H9 (cell line): ENCODE data around the gene FADS2. TPM values are rescaled to one million over a fixed set of nuclear protein-coding genes. Genes with fewer than 3 reads are reported as not detected.

Experiments
- DNase-seq: peaks from one replicate; pipeline ENCODE4 v3.0.0-alpha.2; 2017
- H2AFZ ChIP-seq: one replicate; pipeline ENCODE4 v1.6.1; 2013; ENCODE audit warnings: mild to moderate bottlenecking, low read length, control low read depth, moderate library complexity
- H2AK5ac ChIP-seq: 2 replicates; pipeline ENCODE4 v1.6.1; 2013; ENCODE audit warnings: low read length, control low read depth, mixed read lengths; ENCODE audit not compliant: insufficient read length
- H2BK120ac ChIP-seq: one replicate; pipeline ENCODE4 v1.6.1; 2013; ENCODE audit warnings: low read depth, mild to moderate bottlenecking, low read length, control low read depth, inconsistent platforms; ENCODE audit not compliant: poor library complexity, severe bottlenecking
- H2BK12ac ChIP-seq: 2 replicates; pipeline ENCODE4 v1.6.1; 2013; ENCODE audit warnings: low read length, control low read depth, mixed read lengths, low read depth; ENCODE audit not compliant: insufficient read length
- H2BK15ac ChIP-seq: 2 replicates; pipeline ENCODE4 v1.6.1; 2013; ENCODE audit warnings: low read depth, low read length, control low read depth
- H2BK20ac ChIP-seq: one replicate; pipeline ENCODE4 v1.6.1; 2013; ENCODE audit warnings: low read depth, mild to moderate bottlenecking, low read length, control low read depth, inconsistent platforms; ENCODE audit not compliant: poor library complexity, severe bottlenecking
- H2BK5ac ChIP-seq: 2 replicates; pipeline ENCODE4 v1.6.1; 2013; ENCODE audit warnings: low read length, control low read depth, mixed read lengths; ENCODE audit not compliant: insufficient read length
- H3K14ac ChIP-seq: 2 replicates; pipeline ENCODE4 v1.6.1; 2013; ENCODE audit warnings: low read length, control low read depth; ENCODE audit not compliant: insufficient read depth
- H3K18ac ChIP-seq: 2 replicates; pipeline ENCODE4 v1.6.1; 2013; ENCODE audit warnings: low read depth, mild to moderate bottlenecking, mixed read lengths, low read length, control low read depth; ENCODE audit not compliant: insufficient read length
- H3K23ac ChIP-seq: 2 replicates; pipeline ENCODE4 v1.6.1; 2013; ENCODE audit warnings: low read length, control low read depth, mixed read lengths, low read depth; ENCODE audit not compliant: insufficient read length
- H3K23me2 ChIP-seq: 2 replicates; pipeline ENCODE4 v1.6.1; 2013; ENCODE audit warnings: low read depth, mild to moderate bottlenecking, mixed read lengths, low read length, control low read depth; ENCODE audit not compliant: insufficient read length, poor library complexity, severe bottlenecking
- H3K27ac ChIP-seq: 2 replicates; pipeline ENCODE4 v1.5.1; 2013; ENCODE audit warnings: low read length, control low read depth, mixed read lengths, low read depth; ENCODE audit not compliant: insufficient read length
- H3K27me3 ChIP-seq: 2 replicates; pipeline ENCODE4 v1.6.1; 2013; ENCODE audit warnings: low read length, control low read depth, inconsistent platforms; ENCODE audit not compliant: insufficient read depth
- H3K4ac ChIP-seq: 2 replicates; pipeline ENCODE4 v1.6.1; 2013; ENCODE audit warnings: low read depth, mild to moderate bottlenecking, control low read depth, inconsistent platforms, low read length, moderate library complexity
- H3K4me1 ChIP-seq: 2 replicates; pipeline ENCODE4 v1.6.1; 2013; ENCODE audit warnings: low read length, control low read depth, inconsistent platforms; ENCODE audit not compliant: insufficient read depth
- H3K4me2 ChIP-seq: 2 replicates; pipeline ENCODE4 v1.6.1; 2013; ENCODE audit warnings: low read length, control low read depth, mixed read lengths; ENCODE audit not compliant: insufficient read length, insufficient read depth
- H3K56ac ChIP-seq: 2 replicates; pipeline ENCODE4 v1.6.1; 2013; ENCODE audit warnings: low read depth, mild to moderate bottlenecking, mixed read lengths, low read length, control low read depth; ENCODE audit not compliant: insufficient read length
- H3K79me1 ChIP-seq: 2 replicates; pipeline ENCODE4 v1.6.1; 2013; ENCODE audit warnings: low read depth, mild to moderate bottlenecking, moderate library complexity, low read length, control low read depth, inconsistent platforms; ENCODE audit not compliant: insufficient read depth, poor library complexity, severe bottlenecking
- H3K79me2 ChIP-seq: 2 replicates; pipeline ENCODE4 v1.6.1; 2013; ENCODE audit warnings: low read length, control low read depth, inconsistent platforms; ENCODE audit not compliant: insufficient read depth
- H3K9ac ChIP-seq: 2 replicates; pipeline ENCODE4 v1.6.1; 2013; ENCODE audit warnings: low read length, control low read depth, mixed read lengths; ENCODE audit not compliant: insufficient read length; ENCODE audit errors: extremely low read depth
- H3K9me3 ChIP-seq: one replicate; pipeline ENCODE4 v1.6.1; 2013; ENCODE audit warnings: low read depth, low read length, inconsistent platforms; ENCODE audit not compliant: control insufficient read depth
- H3T11ph ChIP-seq: one replicate; pipeline ENCODE4 v1.6.1; 2013; ENCODE audit warnings: mild to moderate bottlenecking, low read length, control low read depth, inconsistent platforms
- H4K20me1 ChIP-seq: one replicate; pipeline ENCODE4 v1.6.1; 2013; ENCODE audit not compliant: control insufficient read depth, insufficient read length, insufficient read depth
- H4K5ac ChIP-seq: 2 replicates; pipeline ENCODE4 v1.6.1; 2013; ENCODE audit warnings: low read depth, mild to moderate bottlenecking, mixed read lengths, low read length, control low read depth; ENCODE audit not compliant: insufficient read length
- H4K8ac ChIP-seq: replicated peaks from 2 replicates; pipeline ENCODE4 v1.6.1; 2013; ENCODE audit warnings: low read length, control low read depth, mixed read lengths, low read depth; ENCODE audit not compliant: insufficient read length
- H4K91ac ChIP-seq: 2 replicates; pipeline ENCODE4 v1.6.1; 2013; ENCODE audit warnings: low read depth, mild to moderate bottlenecking, moderate library complexity, mixed read lengths, low read length, control low read depth; ENCODE audit not compliant: insufficient read length
- H3K27ac Mint-ChIP-seq, 3 experiments: 2 replicates in 2 of 3; 3 replicates in 1 of 3; pipeline ENCODE4 v1.8.0; 2020 to 2021; ENCODE audit warnings: mixed read lengths in 3 of 3, mild to moderate bottlenecking in 1 of 3, moderate library complexity in 1 of 3
- H3K27me3 Mint-ChIP-seq: 2 replicates; pipeline ENCODE4 v1.8.0; 2021; ENCODE audit warnings: low read depth, mild to moderate bottlenecking, moderate library complexity, mixed read lengths
- H3K36me3 Mint-ChIP-seq, 3 experiments: 2 replicates in 2 of 3; 3 replicates in 1 of 3; pipeline ENCODE4 v1.8.0; 2020 to 2021; ENCODE audit warnings: low read depth in 3 of 3, mixed read lengths in 3 of 3; ENCODE audit not compliant: insufficient read depth in 1 of 3
- H3K4me1 Mint-ChIP-seq, 2 experiments: 2 replicates each; pipeline ENCODE4 v1.8.0; 2020; ENCODE audit warnings: mixed read lengths in 2 of 2
- H3K4me3 Mint-ChIP-seq, 2 experiments: 2 replicates in 1 of 2; 3 replicates in 1 of 2; pipeline ENCODE4 v1.8.0; 2020 to 2021; ENCODE audit warnings: mild to moderate bottlenecking in 2 of 2, mixed read lengths in 2 of 2, moderate library complexity in 1 of 2
- H3K9me3 Mint-ChIP-seq, 2 experiments: 2 replicates in 1 of 2; 3 replicates in 1 of 2; pipeline ENCODE4 v1.8.0; 2020; ENCODE audit warnings: mild to moderate bottlenecking in 2 of 2, mixed read lengths in 2 of 2, moderate library complexity in 1 of 2
- CTCF ChIP-seq: fragments of 200-600 bp; sonication (generic); conservative IDR thresholded peaks from 3 replicates; pipeline ENCODE4 v1.8.0; 2021; ENCODE audit warnings: antibody characterized with exemption, mild to moderate bottlenecking
- WGBS: extraction: QIAGEN DNeasy Blood & Tissue Kit; methylation state at CpG from one replicate; pipeline ENCODE4 v1.1.7; 2013; ENCODE audit warnings: missing lambda C conversion rate, low lambda C conversion rate, mixed read lengths; ENCODE audit not compliant: insufficient read length; ENCODE audit errors: extremely low coverage; 5-methylcytosine and 5-hydroxymethylcytosine counted together
- total RNA-seq: library from RNA; stranded (reverse); gene quantifications from 2 replicates; pipeline ENCODE4 v1.2.1, GENCODE V29; 2021

FADS2 gene
- total RNA-seq, 1 experiment from 2014 or later = 322 TPM

DNA sequence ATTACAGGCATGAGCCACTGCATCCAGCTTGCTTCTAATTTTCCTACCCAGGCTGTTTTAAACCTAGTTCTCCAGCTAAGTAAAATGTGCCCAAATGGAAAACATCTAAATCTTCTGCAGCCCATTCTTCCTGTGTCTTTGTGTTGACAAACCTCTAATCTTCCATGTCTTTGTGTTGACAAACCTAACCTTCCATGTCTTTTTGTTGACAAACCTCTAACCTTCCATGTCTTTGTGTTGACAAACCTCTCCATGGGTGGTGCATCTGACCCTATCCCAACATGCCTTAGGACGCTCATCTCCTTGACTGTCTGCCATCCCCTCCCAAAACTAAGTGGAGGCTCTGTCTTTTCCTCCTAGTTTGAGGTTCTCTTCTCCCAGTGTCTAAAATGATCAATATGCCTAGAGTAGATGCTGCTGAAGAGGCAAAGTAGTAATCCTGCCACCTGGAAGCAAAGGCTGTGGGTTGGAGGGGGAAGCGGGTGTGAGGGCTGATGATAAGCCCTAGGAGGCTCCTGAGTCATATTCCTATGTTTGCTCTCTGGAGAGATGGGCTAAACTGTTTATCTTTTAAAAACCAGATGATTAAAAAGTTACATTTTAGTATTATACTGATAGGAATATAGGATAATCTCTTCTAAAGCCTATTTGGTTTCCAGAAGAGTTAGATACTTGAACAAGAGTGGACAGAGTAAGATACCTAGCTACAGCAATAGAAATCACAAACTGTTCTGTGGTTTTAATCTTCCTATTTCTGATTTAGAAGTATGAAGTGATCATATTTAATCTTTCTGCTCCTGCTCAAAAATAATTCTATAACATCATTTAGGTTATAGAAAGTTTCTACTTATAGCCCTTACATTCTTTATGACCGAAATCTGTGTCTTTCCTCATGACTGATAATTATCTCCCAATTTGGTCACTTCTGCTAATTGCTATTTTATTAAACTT, 27.5 kb upstream of the FADS2 start:
- Histone ChIP-seq H3K79me1 (no peaks in the 10 kb centered on the region), H3K18ac (no peak overlapping the region), H3K23ac (no peak overlapping the region), H2BK12ac (no peak overlapping the region), H3K14ac (no peak overlapping the region), H3K9me3 (no peaks in the 10 kb centered on the region), H3K27me3 (no peaks in the 10 kb centered on the region), H2AFZ (no peak overlapping the region), H3K27ac (no peak overlapping the region), H3K23me2 (no peaks in the 10 kb centered on the region), H2BK15ac (no peak overlapping the region), H3K4me1 (no peaks in the 10 kb centered on the region), H3K4me2 (no peak overlapping the region), H3K4ac (no peak overlapping the region), H3T11ph (no peak overlapping the region), H2BK20ac (no peak overlapping the region), H3K79me2 (no peaks in the 10 kb centered on the region; the same call in 1 of the 2 replicates), H2BK120ac (no peak overlapping the region), H4K91ac (no peak overlapping the region), H2BK5ac (no peak overlapping the region), H4K5ac (no peak overlapping the region), H2AK5ac (no peak overlapping the region), H3K56ac (no peak overlapping the region), H4K20me1 (no peaks in the 10 kb centered on the region), H4K8ac (no peak overlapping the region), H3K9ac (no peak overlapping the region)
- Mint-ChIP-seq H3K27ac (peak overlapping the region in 1 of 3 experiments; percentile 52; a peak in 2 of 7 replicates), H3K27me3 (no peaks in the 10 kb centered on the region), H3K4me3 (no peak overlapping the region), H3K9me3 (no peaks in the 10 kb centered on the region; a peak in 1 of 5 replicates), H3K36me3 (peaks cover 37 to 83% (median 75%) of the 10 kb centered on the region in 3 experiments; a peak in 6 of 7 replicates), H3K4me1 (peaks cover 8 to 11% of the 10 kb centered on the region in 2 experiments; a peak in 1 of 4 replicates)
- TF ChIP-seq CTCF = no peak
- WGBS = no CpG with 5 or more reads among the region's 3 CpGs
- no peak for DNase-seq
